Endothelial cell of umbilical vein (primary cell): ENCODE results near the gene SETBP1.

Experiments
- EZH2 ChIP-seq: IDR thresholded peaks from 2 replicates; pipeline ENCODE4 v1.6.1; 2012; ENCODE audit warnings: borderline replicate concordance, low read depth, mild to moderate bottlenecking, moderate library complexity, low read length, inconsistent platforms; ENCODE audit not compliant: severe bottlenecking
- POLR2A ChIP-seq: IDR thresholded peaks from 2 replicates; pipeline ENCODE4 v1.6.1; 2012; ENCODE audit warnings: low read depth, mild to moderate bottlenecking, control low read depth, low read length
- POLR2AphosphoS5 ChIP-seq: IDR thresholded peaks from 2 replicates; pipeline ENCODE4 v1.6.1; 2012; ENCODE audit warnings: low read depth, mild to moderate bottlenecking, control low read depth, low read length, moderate library complexity; ENCODE audit not compliant: insufficient read depth
- TF ChIP-seq, protein P1 (sequence below), 2 donors: IDR thresholded peaks; 1 replicate in 1 of 2; 2 replicates in 1 of 2; pipeline ENCODE4 v1.5.1; 2011; ENCODE audit warnings: low read length in 2 of 2, mild to moderate bottlenecking in 2 of 2, moderate library complexity in 2 of 2, control low read depth in 1 of 2, inconsistent platforms in 1 of 2, low read depth in 1 of 2; ENCODE audit not compliant: insufficient read depth in 1 of 2; ENCODE audit errors: extremely low read depth in 1 of 2
- TF ChIP-seq, protein P2 (sequence below): IDR thresholded peaks from 2 replicates; pipeline ENCODE4 v1.6.1; 2011; ENCODE audit not compliant: insufficient read depth, insufficient read length

DNA sequence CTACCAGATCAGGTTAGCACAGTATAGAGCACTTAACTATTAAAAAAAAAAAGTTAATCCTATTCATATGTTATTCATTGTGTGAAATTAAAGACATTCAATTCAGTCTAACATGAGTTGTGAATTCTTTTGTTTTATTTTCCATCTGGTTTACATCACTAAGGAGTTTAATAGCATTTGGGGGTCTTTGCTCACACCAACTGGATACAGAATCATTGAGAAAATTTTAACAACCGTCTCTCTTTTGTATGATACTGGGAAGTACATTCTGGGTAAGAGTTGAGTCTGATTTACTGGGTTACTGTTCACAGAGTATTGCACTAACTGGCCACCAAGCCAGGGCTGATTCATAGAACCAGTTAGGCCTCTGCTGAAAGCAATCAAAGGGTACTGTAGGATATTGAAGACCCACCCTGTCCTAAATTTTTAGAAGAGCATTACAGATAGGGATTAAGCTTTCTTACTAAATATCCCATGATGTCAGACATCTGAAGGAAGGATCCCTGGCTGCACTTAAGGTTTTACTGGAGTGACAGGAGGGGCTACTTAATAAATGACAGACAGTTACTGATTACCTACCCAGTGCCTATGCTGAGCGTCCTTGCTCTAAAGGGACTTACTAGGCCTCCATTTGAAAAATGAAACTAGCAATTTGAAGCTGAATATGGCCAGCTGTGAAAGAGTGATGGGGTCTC is 387.9 kb downstream of the SETBP1 start:
- TF ChIP-seq POLR2A (no peak), POLR2AphosphoS5 (no peak), EZH2 (no peak)
- TF ChIP-seq, protein P1, sequence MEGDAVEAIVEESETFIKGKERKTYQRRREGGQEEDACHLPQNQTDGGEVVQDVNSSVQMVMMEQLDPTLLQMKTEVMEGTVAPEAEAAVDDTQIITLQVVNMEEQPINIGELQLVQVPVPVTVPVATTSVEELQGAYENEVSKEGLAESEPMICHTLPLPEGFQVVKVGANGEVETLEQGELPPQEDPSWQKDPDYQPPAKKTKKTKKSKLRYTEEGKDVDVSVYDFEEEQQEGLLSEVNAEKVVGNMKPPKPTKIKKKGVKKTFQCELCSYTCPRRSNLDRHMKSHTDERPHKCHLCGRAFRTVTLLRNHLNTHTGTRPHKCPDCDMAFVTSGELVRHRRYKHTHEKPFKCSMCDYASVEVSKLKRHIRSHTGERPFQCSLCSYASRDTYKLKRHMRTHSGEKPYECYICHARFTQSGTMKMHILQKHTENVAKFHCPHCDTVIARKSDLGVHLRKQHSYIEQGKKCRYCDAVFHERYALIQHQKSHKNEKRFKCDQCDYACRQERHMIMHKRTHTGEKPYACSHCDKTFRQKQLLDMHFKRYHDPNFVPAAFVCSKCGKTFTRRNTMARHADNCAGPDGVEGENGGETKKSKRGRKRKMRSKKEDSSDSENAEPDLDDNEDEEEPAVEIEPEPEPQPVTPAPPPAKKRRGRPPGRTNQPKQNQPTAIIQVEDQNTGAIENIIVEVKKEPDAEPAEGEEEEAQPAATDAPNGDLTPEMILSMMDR (IDR thresholded peaks at IDR 0.05; ENCODE audit: extremely low read depth in 1 of 2, insufficient read depth in 1 of 2, low read depth in 1 of 2, low read length in 2 of 2) = no peak
- TF ChIP-seq, protein P2, sequence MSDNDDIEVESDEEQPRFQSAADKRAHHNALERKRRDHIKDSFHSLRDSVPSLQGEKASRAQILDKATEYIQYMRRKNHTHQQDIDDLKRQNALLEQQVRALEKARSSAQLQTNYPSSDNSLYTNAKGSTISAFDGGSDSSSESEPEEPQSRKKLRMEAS = no peak
